HEK293T (cell line): ENCODE results near the gene ZFX.

ENCODE experiments used
- BHLHE40 ChIP-seq: fragments of 450-650 bp; IDR thresholded peaks from 2 replicates; pipeline ENCODE4 v1.6.1; 2016; ENCODE audit warnings: mild to moderate bottlenecking, moderate library complexity, borderline replicate concordance
- FOXA1 ChIP-seq: fragments of 450-650 bp; IDR thresholded peaks from 2 replicates; pipeline ENCODE4 v1.6.1; 2016; ENCODE audit warnings: mild to moderate bottlenecking
- FOXM1 ChIP-seq: fragments of 450-650 bp; IDR thresholded peaks from 2 replicates; pipeline ENCODE4 v1.6.1; 2017; ENCODE audit warnings: mild to moderate bottlenecking, borderline replicate concordance
- LEF1 ChIP-seq: fragments of 450-650 bp; IDR thresholded peaks from 2 replicates; pipeline ENCODE4 v1.6.1; 2017; ENCODE audit warnings: mild to moderate bottlenecking, borderline replicate concordance
- SP1 ChIP-seq: fragments of 450-650 bp; IDR thresholded peaks from 2 replicates; pipeline ENCODE4 v1.6.1; 2017
- TARDBP ChIP-seq: fragments of 450-650 bp; IDR thresholded peaks from 2 replicates; pipeline ENCODE4 v1.6.1; 2016

- TF ChIP-seq TARDBP (no peak), FOXA1 (no peak), SP1 (no peak), FOXM1 (no peak), LEF1 (no peak), BHLHE40 (no peak)
These were observed 79.1 kb downstream of the ZFX start for GRCh38 chrX:24228596-24228995.
